ENCODE measurements around the gene MGAT5B.

GRCh38 chr17:76840884-76841775 lies 27.1 kb upstream of the MGAT5B start:
- no peak for TF ChIP-seq POLR2A (IDR thresholded peaks at IDR 0.05)
- TF ChIP-seq CTCF (IDR thresholded peaks at IDR 0.05): no peak

Data from lower leg skin (tissue), 3 donors.